SH-SY5Y (cell line): ENCODE data around the gene GTF2IRD1.

ENCODE experiments used
- GATA2 ChIP-seq: IDR thresholded peaks from 2 replicates; pipeline ENCODE4 v1.6.1; 2011; ENCODE audit warnings: mild to moderate bottlenecking, low read depth, low read length
- GATA3 ChIP-seq: IDR thresholded peaks from 2 replicates; pipeline ENCODE4 v1.6.1; 2011; ENCODE audit warnings: low read depth, mild to moderate bottlenecking, low read length, moderate library complexity

- TF ChIP-seq GATA2, result no peak
- no peak for TF ChIP-seq GATA3
These were observed 24.5 kb upstream of the GTF2IRD1 start for GRCh38 chr7:74429153-74429747.
